HTR-8/SVneo (cell line): ENCODE results near the gene NUP214.
"Not testable (repeated sequence)": the region's sequence is repeated elsewhere in the genome, so short reads cannot be mapped to it uniquely, and the experiment has no call there.

Source experiments
- DNase-seq: peaks from one replicate; pipeline ENCODE4 v3.0.0; 2011; ENCODE audit warnings: low spot score, mixed read lengths; ENCODE audit not compliant: insufficient read length
- FAIRE-seq: peaks from 2 replicates; lab custom pipeline; 2011; peaks lifted over from hg19 to GRCh38; lab: Jason Lieb, UNC

Gene NUP214

DNA sequence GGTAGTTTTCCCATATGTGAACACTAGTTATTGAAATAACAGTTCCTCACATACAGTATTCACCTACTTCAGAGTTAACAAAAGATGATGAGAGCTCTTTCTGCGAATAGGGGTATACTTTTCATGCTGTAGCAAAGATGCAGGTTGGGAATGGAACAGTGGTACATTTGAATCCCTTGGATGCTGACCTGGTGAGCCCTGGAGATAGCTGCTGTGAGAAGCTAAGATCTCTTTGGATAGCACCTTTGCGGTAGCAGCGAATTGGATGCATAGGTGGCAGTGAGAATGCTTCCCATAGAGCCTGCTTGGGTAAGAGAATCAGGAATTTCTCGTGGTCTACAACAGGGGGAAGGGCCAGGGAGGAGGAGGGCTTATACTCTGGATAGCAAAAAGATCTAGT, 61.2 kb downstream of the NUP214 start:
- no peak for DNase-seq
- FAIRE-seq: no peak

DNA sequence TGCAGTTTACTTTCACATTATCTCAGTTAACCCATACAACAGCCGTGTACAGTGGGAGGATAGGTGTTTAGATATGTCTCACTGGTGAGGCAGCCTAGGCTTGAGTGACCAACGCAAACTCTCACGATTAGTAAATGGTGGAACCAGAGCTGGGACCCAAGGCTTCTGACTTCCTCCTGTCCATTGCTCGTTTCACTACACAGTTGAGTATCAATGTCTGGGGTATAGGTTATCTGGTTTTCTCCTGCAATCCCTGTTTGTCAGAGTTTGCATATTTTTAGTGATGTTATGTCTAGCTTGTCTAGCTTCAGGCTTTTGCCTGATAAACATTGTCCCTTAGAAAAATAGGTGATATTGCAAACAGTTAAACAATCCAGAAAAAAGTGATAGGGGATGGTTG, 62.6 kb downstream of the NUP214 start:
- FAIRE-seq (no peak), DNase-seq (no peak)

DNA sequence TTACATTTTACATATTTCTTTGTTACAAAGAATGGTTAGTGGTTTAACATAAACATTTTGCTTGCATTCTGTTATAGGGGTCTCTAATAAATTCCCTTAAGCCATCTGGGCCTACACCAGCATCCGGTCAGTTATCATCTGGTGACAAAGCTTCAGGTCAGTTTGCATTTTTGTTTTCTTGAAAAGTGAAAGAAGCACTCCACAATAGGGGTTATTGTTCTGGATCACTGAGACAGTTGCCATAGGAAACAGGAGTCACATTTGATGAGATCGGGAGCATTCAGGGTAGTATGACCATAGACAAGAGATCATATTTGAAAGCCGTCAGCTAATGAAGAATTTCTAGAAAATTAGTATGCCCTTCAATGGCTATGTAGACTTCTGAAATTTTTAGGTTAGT, 63.6 kb downstream of the NUP214 start:
- FAIRE-seq: no peak
- DNase-seq: no peak

DNA sequence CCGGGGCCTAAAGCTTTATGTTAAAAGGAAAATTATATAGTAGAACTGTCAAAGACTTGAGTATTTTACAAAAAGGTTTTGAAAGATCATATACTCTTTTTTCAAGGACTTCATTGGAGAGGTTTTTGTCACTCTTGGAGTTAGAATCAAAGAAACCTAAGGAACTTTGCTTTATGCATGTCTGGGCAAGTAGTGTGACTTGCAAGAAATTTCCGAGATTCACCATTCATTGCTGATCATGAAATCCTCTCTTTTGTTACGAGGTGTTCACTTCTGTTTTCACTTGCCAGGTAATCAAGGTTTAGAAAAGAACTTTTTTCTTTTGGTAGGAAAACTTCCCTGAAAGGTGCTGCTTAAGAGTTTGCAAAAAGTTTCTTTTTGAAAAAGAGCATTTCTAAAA, 64.8 kb downstream of the NUP214 start:
- FAIRE-seq (no peak), DNase-seq (no peak)

DNA sequence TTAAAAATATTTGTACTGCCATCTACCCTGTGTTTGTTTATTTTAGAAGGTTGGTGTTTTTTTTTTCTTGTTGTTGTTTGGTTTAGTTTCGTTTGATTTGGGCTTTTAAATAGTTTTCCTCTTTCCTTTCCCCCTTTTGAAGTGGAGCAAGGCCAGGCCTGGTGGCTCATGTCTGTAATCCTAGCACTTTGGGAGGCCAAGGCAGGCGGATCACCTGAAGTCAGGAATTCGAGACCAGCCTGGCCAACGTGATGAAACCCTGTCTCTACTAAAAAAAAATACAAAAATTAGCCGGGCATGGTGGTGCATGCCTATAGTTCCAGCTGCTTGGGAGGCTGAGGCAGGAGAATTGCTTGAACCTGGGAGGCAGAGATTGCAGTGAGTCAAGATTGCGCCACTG, 65.6 kb downstream of the NUP214 start:
- DNase-seq, FAIRE-seq: not testable (repeated sequence)

DNA sequence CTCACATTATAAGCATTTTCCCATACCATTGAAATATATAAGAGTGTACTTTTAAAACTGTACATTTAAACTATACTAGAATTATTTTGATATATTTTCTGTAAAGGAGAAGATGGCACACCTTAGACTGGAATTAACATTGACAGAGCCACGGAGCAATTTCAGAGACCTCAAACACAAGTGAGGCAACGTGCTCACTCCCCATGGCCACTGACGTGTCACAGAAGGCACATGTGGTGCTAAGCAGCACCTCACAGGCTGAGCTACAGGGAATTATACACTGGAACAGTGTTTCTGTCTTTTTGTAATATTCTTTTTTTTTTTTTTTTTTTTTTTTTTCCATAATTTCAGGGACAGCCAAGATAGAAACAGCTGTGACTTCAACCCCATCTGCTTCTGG, 66.5 kb downstream of the NUP214 start:
- DNase-seq: no peak
- no peak for FAIRE-seq

DNA sequence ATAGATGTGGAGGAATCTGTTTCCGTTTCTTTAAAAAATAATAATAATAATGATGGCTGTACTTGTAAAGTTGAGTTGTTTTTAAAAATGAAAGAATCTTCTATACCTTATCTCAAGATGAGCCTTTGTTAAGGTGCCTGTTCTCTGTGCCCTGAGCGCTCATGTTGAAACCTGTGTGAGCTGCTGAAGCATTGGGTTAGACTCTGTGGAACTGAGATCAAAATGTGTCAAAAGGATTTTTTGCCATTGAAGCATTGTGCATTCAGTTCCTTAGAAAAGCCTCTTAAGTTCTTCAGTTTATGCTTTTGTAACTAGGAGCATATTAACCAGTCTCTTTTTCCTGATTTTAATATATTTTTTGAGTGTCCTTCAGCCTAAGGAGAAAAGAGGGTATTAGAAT, 67.7 kb downstream of the NUP214 start:
- FAIRE-seq (no peak), DNase-seq (no peak)

DNA sequence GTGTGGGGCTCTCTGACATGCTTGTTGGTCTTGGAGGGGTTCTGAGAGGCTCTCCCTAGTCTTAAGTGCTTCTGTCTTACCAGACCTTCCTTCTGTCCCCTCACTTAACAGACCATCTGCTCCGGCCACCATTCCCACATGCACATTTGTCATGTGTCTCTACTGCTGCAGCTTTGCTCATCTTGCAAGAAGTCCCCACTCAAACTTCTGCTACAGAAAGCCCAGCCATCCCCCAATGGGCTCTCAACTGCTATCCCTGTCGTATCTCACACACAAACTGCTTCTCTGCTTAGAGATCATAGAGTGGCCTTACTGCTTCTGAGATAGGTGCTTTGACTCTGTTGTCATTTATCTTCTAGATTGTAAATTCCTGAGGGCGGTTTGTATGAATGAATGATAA, 69.4 kb downstream of the NUP214 start:
- FAIRE-seq: no peak

DNA sequence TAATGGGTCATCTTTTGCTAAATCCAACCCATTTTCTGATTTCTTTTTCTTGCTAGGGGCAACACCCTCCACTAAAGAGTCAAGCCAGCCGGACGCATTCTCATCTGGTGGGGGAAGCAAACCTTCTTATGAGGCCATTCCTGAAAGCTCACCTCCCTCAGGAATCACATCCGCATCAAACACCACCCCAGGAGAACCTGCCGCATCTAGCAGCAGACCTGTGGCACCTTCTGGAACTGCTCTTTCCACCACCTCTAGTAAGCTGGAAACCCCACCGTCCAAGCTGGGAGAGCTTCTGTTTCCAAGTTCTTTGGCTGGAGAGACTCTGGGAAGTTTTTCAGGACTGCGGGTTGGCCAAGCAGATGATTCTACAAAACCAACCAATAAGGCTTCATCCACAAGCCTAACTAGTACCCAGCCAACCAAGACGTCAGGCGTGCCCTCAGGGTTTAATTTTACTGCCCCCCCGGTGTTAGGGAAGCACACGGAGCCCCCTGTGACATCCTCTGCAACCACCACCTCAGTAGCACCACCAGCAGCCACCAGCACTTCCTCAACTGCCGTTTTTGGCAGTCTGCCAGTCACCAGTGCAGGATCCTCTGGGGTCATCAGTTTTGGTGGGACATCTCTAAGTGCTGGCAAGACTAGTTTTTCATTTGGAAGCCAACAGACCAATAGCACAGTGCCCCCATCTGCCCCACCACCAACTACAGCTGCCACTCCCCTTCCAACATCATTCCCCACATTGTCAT, 72.0 kb downstream of the NUP214 start:
- FAIRE-seq: no peak

More for the DNA sequence above, 69.4 kb downstream of the NUP214 start:
- DNase-seq: no peak

DNA sequence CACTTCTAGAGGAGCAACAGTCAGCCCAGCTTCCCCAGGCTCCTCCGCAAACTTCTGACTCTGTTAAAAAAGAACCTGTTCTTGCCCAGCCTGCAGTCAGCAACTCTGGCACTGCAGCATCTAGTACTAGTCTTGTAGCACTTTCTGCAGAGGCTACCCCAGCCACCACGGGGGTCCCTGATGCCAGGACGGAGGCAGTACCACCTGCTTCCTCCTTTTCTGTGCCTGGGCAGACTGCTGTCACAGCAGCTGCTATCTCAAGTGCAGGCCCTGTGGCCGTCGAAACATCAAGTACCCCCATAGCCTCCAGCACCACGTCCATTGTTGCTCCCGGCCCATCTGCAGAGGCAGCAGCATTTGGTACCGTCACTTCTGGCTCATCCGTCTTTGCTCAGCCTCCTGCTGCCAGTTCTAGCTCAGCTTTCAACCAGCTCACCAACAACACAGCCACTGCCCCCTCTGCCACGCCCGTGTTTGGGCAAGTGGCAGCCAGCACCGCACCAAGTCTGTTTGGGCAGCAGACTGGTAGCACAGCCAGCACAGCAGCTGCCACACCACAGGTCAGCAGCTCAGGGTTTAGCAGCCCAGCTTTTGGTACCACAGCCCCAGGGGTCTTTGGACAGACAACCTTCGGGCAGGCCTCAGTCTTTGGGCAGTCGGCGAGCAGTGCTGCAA, 72.8 kb downstream of the NUP214 start:
- no peak for DNase-seq
- no peak for FAIRE-seq

More for the DNA sequence above, 72.0 kb downstream of the NUP214 start:
- no peak for DNase-seq

DNA sequence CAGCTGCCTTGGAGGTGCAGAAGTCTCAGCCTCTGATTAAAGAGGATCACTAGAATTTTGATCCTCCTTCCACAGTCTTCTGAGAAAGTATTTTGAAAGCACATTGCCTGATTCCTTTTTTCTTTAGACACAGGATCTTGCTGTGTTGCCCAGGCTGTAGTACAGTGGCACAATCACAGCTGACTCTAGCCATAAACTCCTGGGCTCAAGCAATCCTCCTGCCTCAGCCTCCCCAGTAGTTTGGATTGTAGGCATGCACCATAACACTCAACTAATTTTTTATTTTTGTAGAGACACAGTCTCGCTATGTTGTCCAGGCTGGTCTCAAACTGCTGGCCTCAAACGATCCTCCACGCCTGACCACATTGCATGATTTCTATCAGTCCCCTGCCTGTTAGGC, 76.5 kb downstream of the NUP214 start:
- no peak for FAIRE-seq

DNA sequence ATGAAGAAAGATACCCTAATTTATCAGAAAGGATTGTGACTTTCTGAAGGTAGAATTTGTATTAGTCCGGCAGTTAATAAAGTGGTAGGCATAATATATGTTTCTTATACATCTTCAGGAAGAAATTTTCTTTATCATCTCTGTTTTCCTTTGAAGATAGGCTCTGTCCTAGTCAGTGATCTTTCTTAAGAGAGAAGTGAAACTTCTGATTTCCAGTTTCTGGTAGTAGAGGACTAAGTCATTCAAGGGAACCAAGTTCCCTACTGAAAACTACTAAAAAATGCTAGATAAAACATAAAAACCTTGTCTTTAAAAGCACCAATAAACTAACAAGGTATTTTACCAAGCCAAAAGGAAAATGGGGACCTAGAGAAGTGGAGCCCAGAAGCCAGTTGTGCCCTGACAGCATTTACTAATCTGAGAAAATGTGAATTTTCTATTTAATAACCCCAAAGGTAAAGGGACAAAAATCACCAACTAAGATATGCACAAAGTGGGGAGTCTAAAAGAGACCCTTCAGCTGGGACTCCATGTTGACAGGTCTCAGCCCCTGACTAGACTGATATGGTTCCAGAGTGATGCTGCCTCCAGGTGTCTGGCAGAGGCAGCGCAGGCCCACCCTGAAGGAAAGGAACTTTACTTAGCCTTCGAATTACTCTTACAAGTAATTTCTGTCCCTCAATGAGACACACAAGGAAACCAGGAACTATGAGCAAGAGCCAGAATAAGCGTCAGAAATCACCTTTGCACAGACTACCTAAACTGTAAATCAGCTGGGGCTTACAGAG, 78.2 kb downstream of the NUP214 start:
- no peak for FAIRE-seq
- no peak for DNase-seq

More for the DNA sequence above, 76.5 kb downstream of the NUP214 start:
- DNase-seq: no peak

DNA sequence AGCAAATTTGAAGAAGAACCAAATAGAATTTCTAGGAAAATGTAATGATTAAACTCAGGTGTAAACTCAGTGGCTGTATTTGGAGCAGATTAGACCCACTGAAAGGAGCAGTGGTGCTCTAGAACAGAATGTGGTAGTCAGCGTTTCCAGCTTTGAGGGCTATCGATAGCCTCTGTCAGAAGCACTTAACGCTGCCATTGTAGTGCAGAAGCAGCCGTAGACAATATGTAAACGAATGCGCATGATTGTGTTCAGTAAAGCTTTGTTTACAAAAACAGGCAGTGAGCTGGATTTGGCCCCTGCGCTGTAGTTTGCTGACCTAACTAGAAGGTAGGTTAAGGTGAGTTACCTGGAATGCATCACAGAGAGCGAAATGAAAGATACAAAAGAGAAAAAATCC, 78.9 kb downstream of the NUP214 start:
- no peak for DNase-seq
- no peak for FAIRE-seq

DNA sequence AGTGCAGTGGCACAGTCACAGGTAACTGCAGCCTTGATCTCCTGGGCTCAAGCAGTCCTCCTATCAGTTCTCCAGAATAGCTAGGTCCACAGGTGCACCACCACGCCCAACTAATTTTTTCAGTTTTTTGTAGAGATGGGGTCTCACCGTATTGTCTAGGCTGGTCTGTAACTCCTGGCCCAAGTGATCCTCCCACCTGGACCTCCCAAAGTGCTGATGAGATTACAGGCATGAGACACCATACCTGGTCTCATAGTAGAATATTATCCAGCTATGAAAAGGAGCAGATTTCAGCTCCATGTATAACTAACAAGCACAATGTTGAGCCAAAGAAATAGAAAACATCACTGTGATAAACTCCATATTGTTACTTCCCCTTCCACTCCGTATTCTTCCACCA, 81.1 kb downstream of the NUP214 start:
- FAIRE-seq (no peak), DNase-seq (no peak)

DNA sequence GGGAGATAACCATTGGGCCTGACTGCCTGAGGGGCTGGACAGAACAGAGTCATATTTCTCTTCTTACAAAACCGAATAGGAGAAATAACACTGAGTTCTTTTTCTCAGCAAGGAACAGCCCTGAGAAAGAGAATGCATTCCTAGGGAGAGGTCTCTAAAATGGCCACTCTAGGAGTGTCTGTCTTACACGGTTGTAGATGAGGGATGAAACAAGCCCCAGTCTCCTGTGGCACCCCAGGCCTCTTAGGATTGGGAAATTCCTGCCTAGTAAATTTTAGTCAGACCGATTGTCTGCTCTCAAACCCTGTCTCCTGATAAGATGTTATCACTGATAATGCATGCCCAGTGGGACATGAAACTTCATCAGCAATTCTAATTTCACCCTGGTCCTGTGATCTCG, 86.5 kb downstream of the NUP214 start:
- DNase-seq, FAIRE-seq: not testable (repeated sequence)

DNA sequence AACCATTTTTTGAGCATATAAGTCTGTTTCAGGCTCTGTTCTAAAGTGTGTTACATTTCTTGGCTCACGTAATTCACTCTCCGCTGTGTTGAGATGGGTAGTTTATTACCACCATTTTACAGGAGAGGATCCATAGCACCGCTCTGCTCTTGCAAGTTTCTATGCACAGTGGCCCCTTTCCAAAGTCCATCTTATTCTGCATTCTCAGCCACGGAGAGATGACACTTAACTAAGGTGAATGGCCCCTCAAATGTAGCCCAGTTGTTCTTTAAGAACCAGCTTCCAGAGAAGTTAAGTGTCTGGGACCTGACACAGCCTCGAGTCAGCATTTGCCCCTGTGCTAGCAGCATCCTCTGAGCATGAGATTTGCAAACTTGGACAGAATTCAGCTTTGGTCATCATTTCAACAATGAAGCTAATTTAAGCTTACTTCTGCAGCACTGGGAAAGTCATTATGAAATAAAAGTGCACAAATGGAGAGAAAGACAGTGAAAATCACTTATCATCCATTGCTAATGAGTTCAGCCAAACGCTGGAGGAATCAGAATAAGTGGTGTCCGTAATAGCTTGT, 89.0 kb downstream of the NUP214 start:
- DNase-seq (no peak), FAIRE-seq (no peak)

DNA sequence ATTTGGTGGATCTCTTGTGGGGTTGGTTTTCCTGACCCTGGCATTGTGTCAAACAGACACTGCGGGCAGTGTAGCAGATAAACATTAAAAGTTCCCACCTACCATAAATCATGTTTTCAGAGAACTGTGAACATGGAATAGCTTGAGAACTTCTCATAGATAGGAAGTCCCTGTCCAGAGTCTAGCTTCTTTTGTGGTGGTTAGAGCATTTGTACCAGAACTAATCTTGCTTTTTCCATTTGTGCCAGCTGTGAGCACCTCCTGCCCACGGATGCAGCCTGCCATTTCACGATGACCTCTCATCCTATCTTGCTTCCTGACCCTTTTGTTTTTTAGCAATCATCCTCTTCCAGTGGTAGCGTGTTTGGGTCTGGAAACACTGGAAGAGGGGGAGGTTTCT, 89.5 kb downstream of the NUP214 start:
- FAIRE-seq (no peak), DNase-seq (no peak)

DNA sequence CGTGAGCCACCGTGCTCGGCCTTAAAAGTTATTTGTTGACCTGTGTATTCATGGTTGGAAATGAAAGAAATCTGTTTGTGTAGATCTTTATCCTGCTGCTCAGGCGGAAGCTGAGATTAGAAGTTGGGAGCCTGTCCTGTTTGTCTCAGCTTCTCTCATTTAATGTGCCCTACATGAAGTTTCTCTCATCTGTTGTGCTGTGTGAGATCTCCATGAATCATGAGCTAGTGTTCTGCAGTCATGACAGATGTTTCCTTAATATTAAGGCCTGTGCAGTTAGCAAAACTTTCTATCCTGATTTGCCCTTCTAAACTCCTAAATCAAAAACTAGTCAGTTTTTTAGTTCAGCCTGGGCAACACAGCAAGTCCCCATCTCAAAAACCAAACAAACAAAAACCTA, 91.4 kb downstream of the NUP214 start:
- no peak for DNase-seq
- FAIRE-seq: no peak

DNA sequence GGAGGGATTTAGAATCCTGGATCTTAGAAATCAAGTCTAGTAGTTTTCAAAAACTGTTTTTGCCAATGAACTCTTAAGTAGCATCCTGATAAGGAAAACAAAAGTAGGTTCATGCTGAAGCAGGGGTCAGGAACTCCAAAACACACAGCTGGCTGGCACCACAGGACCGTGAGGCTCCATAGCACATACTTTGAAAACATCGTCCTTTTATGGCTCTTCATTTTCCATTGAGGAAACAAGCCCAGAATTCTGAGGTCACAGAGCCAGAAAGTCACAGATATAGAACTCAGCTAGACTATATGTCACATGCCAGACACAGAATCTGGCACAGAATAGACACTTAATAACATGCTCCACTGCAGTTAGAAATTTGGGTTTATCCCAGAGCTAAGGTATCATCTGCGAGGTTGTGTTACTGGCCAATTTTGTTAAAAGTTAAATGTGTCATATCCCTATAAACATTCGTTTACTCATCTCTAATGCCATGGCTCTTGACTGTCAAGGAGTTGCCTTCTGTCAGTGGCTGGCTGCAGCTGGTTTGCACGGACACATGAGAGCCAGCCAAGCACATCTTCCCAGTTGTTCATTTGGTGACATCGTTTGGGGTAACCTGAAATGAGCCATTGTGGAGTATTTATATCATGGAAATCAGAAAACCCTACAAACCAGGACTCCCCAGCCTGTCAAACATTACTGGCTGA, 92.1 kb downstream of the NUP214 start:
- FAIRE-seq (no peak), DNase-seq (no peak)

DNA sequence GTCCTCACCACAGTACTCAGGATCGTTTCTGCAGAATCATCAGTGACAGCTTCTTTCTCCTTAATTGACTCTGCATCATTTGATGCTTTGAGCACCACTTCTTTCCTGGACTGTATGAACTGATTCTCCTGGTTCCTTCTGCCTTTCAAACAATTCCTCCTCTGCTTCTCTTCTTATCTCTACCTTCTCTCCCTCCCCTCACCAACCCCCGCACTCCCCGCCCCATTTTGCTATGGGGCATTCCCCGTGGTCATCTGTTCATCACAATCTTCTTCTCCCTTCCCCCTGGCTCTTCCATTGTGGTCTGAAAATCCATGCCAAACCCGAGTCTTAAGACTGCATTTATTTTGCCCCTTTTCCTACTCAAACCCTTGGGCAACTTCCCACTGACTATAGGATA, 93.0 kb downstream of the NUP214 start:
- DNase-seq (no peak), FAIRE-seq (no peak)
